GM23338 (cell line): ENCODE results near the gene PRPH. TPM values are rescaled to one million over a fixed set of nuclear protein-coding genes. Genes with fewer than 3 reads are reported as not detected.
"Not testable (repeated sequence)": the region's sequence is repeated elsewhere in the genome, so short reads cannot be mapped to it uniquely, and the experiment has no call there.

Source experiments
- ATAC-seq: fragments of 200-7000 bp; cut with Tn5 transposase; 3 replicates; pipeline ENCODE4 v1.9.1; 2020
- DNase-seq: peaks from one replicate; pipeline ENCODE4 v3.0.0-alpha.2; 2015; ENCODE audit warnings: low spot score
- H2AFZ ChIP-seq: fragments of 200-600 bp; sonication (generic); 2 replicates; pipeline ENCODE4 v1.8.0; 2016; ENCODE audit warnings: antibody characterized with exemption, mild to moderate bottlenecking, moderate library complexity
- H3F3A ChIP-seq: fragments of 200-600 bp; sonication (generic); replicated peaks from 2 replicates; pipeline ENCODE4 v1.8.0; 2017; ENCODE audit warnings: antibody characterized with exemption, mixed run types, low read depth
- H3K27ac ChIP-seq: fragments of 200-600 bp; sonication (generic); 2 replicates; pipeline ENCODE4 v1.6.1; 2016; ENCODE audit warnings: low read depth
- H3K27me3 ChIP-seq: fragments of 200-600 bp; sonication (generic); 2 replicates; pipeline ENCODE4 v1.8.0; 2016; ENCODE audit warnings: mild to moderate bottlenecking, mixed run types, moderate library complexity; ENCODE audit not compliant: insufficient read depth
- H3K36me3 ChIP-seq: fragments of 200-600 bp; sonication (generic); 2 replicates; pipeline ENCODE4 v1.8.0; 2016; ENCODE audit warnings: mild to moderate bottlenecking; ENCODE audit not compliant: insufficient read depth
- H3K4me1 ChIP-seq: fragments of 200-600 bp; sonication (generic); 2 replicates; pipeline ENCODE4 v1.8.0; 2016; ENCODE audit warnings: mild to moderate bottlenecking, moderate library complexity; ENCODE audit not compliant: insufficient read depth
- H3K4me2 ChIP-seq: fragments of 200-600 bp; sonication (generic); 2 replicates; pipeline ENCODE4 v1.7.1; 2017; ENCODE audit warnings: mixed run types
- H3K4me3 ChIP-seq: fragments of 200-600 bp; sonication (generic); 2 replicates; pipeline ENCODE4 v1.6.1; 2016; ENCODE audit warnings: mixed run types
- H3K79me2 ChIP-seq: fragments of 200-600 bp; sonication (generic); replicated peaks from 2 replicates; pipeline ENCODE4 v1.8.0; 2017; ENCODE audit warnings: mild to moderate bottlenecking; ENCODE audit not compliant: insufficient read depth
- H3K9me2 ChIP-seq: fragments of 200-600 bp; sonication (generic); 2 replicates; pipeline ENCODE4 v1.8.0; 2017; ENCODE audit not compliant: insufficient read depth
- H4K20me1 ChIP-seq: fragments of 200-600 bp; sonication (generic); replicated peaks from 2 replicates; pipeline ENCODE4 v1.8.0; 2017; ENCODE audit warnings: mild to moderate bottlenecking; ENCODE audit not compliant: insufficient read depth
- H3K27ac Mint-ChIP-seq: 2 replicates; pipeline ENCODE4 v1.8.0; 2020; ENCODE audit warnings: inconsistent platforms, mild to moderate bottlenecking, moderate library complexity, mixed read lengths
- H3K27me3 Mint-ChIP-seq: 3 replicates; pipeline ENCODE4 v1.8.0; 2022; ENCODE audit warnings: low read depth, mild to moderate bottlenecking, moderate library complexity, mixed read lengths, inconsistent platforms; ENCODE audit not compliant: insufficient read depth, poor library complexity
- H3K36me3 Mint-ChIP-seq: 3 replicates; pipeline ENCODE4 v1.8.0; 2021; ENCODE audit warnings: low read depth, mild to moderate bottlenecking, inconsistent platforms, moderate library complexity, mixed read lengths
- H3K4me1 Mint-ChIP-seq: 3 replicates; pipeline ENCODE4 v1.8.0; 2020; ENCODE audit warnings: mild to moderate bottlenecking, inconsistent platforms, mixed read lengths
- H3K4me3 Mint-ChIP-seq: 3 replicates; pipeline ENCODE4 v1.8.0; 2021; ENCODE audit warnings: moderate library complexity, mild to moderate bottlenecking, inconsistent platforms, mixed read lengths
- H3K9me3 Mint-ChIP-seq: 3 replicates; pipeline ENCODE4 v1.8.0; 2020; ENCODE audit warnings: moderate library complexity, mild to moderate bottlenecking, inconsistent platforms, mixed read lengths
- CREB1 ChIP-seq: fragments of 250-450 bp; sonication (Bioruptor Pico); IDR thresholded peaks from 2 replicates; pipeline ENCODE4 v1.5.0; 2020; ENCODE audit warnings: low read depth, mild to moderate bottlenecking, moderate library complexity
- EZH2 ChIP-seq: fragments of 200-600 bp; sonication (generic); IDR thresholded peaks from one replicate; pipeline ENCODE4 v1.8.0; 2017; ENCODE audit warnings: antibody characterized with exemption, mild to moderate bottlenecking, low read depth; ENCODE audit not compliant: unreplicated experiment
- EZH2phosphoT487 ChIP-seq: fragments of 200-600 bp; sonication (generic); IDR thresholded peaks from one replicate; pipeline ENCODE4 v1.8.1; 2018; ENCODE audit warnings: antibody characterized with exemption; ENCODE audit not compliant: unreplicated experiment
- NANOG ChIP-seq: IDR thresholded peaks from 2 replicates; pipeline ENCODE4 v1.6.1; 2016; ENCODE audit warnings: antibody characterized with exemption, borderline replicate concordance
- POLR2AphosphoS5 ChIP-seq: IDR thresholded peaks from 2 replicates; pipeline ENCODE4 v1.6.1; 2016; ENCODE audit warnings: antibody characterized with exemption, low read depth
- STAT1 ChIP-seq: IDR thresholded peaks from one replicate; pipeline ENCODE4 v1.6.1; 2016; ENCODE audit warnings: antibody characterized with exemption; ENCODE audit not compliant: unreplicated experiment
- ZNF331 ChIP-seq: fragments of 250-450 bp; sonication (Bioruptor Pico); IDR thresholded peaks from 2 replicates; pipeline ENCODE4 v1.5.0; 2020; ENCODE audit warnings: low read depth, mild to moderate bottlenecking, moderate library complexity
- polyA plus RNA-seq: library from polyadenylated mRNA; unstranded; fragments of >200 nt; fragmentation: Nextera tagmentation; extraction: Ambion mirVana; gene quantifications from 2 replicates; pipeline ENCODE4 v1.2.1, GENCODE V29; 2016
- total RNA-seq: library from RNA; depleted of rRNA; stranded (reverse); fragments of >200 nt; shearing (Covaris generic); gene quantifications from 2 replicates; pipeline ENCODE4 v1.2.3, GENCODE V29; 2014
- TF ChIP-seq, protein P1 (sequence below), 2 experiments: fragments of 200-600 bp in 1 of 2; sonication (generic) in 1 of 2; conservative IDR thresholded peaks; 2 replicates each; pipeline versions ENCODE4 v1.5.1 to v1.6.1; 2016 to 2017; ENCODE audit warnings: antibody characterized with exemption in 2 of 2, low read depth in 2 of 2, mild to moderate bottlenecking in 2 of 2, moderate library complexity in 1 of 2
- TF ChIP-seq, protein P2 (sequence below): fragments of 250-450 bp; sonication (Bioruptor Pico); IDR thresholded peaks from 2 replicates; pipeline ENCODE4 v1.5.0; 2020; ENCODE audit warnings: mild to moderate bottlenecking, moderate library complexity
- TF ChIP-seq, protein P3 (sequence below): IDR thresholded peaks from 2 replicates; pipeline ENCODE4 v1.6.1; 2016; ENCODE audit warnings: antibody characterized with exemption

The PRPH gene
- total and polyA plus RNA-seq, 2 experiments from 2014 or later, result 0.24 to 0.36 TPM

- H3K4me1 ChIP-seq, result no peaks in the 10 kb centered on the region
- Mint-ChIP-seq H3K27me3 (peaks cover 6% of the 10 kb centered on the region), H3K9me3 (no peaks in the 10 kb centered on the region; the same call in 2 of the 3 replicates), H3K36me3 (no peaks in the 10 kb centered on the region), H3K4me1 (no peaks in the 10 kb centered on the region), H3K4me3 (no peak overlapping the region), H3K27ac (no peak overlapping the region)
- H3K4me3 ChIP-seq, result no peak overlapping the region
- no peak overlapping the region for H3K27ac ChIP-seq
- no peaks in the 10 kb centered on the region for H3F3A ChIP-seq
- H3K36me3 ChIP-seq, result no peaks in the 10 kb centered on the region
- no peaks in the 10 kb centered on the region for H3K9me2 ChIP-seq
- TF ChIP-seq EZH2 (no peak), ZNF331 (no peak), STAT1 (no peak), POLR2AphosphoS5 (no peak), CREB1 (CRISPR knock-in tag) (no peak), NANOG (no peak), EZH2phosphoT487 (no peak)
- TF ChIP-seq, protein P1, sequence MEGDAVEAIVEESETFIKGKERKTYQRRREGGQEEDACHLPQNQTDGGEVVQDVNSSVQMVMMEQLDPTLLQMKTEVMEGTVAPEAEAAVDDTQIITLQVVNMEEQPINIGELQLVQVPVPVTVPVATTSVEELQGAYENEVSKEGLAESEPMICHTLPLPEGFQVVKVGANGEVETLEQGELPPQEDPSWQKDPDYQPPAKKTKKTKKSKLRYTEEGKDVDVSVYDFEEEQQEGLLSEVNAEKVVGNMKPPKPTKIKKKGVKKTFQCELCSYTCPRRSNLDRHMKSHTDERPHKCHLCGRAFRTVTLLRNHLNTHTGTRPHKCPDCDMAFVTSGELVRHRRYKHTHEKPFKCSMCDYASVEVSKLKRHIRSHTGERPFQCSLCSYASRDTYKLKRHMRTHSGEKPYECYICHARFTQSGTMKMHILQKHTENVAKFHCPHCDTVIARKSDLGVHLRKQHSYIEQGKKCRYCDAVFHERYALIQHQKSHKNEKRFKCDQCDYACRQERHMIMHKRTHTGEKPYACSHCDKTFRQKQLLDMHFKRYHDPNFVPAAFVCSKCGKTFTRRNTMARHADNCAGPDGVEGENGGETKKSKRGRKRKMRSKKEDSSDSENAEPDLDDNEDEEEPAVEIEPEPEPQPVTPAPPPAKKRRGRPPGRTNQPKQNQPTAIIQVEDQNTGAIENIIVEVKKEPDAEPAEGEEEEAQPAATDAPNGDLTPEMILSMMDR (conservative IDR thresholded peaks at IDR 0.05; ENCODE audit: low read depth in 2 of 2), result no peak
- TF ChIP-seq, protein P2, sequence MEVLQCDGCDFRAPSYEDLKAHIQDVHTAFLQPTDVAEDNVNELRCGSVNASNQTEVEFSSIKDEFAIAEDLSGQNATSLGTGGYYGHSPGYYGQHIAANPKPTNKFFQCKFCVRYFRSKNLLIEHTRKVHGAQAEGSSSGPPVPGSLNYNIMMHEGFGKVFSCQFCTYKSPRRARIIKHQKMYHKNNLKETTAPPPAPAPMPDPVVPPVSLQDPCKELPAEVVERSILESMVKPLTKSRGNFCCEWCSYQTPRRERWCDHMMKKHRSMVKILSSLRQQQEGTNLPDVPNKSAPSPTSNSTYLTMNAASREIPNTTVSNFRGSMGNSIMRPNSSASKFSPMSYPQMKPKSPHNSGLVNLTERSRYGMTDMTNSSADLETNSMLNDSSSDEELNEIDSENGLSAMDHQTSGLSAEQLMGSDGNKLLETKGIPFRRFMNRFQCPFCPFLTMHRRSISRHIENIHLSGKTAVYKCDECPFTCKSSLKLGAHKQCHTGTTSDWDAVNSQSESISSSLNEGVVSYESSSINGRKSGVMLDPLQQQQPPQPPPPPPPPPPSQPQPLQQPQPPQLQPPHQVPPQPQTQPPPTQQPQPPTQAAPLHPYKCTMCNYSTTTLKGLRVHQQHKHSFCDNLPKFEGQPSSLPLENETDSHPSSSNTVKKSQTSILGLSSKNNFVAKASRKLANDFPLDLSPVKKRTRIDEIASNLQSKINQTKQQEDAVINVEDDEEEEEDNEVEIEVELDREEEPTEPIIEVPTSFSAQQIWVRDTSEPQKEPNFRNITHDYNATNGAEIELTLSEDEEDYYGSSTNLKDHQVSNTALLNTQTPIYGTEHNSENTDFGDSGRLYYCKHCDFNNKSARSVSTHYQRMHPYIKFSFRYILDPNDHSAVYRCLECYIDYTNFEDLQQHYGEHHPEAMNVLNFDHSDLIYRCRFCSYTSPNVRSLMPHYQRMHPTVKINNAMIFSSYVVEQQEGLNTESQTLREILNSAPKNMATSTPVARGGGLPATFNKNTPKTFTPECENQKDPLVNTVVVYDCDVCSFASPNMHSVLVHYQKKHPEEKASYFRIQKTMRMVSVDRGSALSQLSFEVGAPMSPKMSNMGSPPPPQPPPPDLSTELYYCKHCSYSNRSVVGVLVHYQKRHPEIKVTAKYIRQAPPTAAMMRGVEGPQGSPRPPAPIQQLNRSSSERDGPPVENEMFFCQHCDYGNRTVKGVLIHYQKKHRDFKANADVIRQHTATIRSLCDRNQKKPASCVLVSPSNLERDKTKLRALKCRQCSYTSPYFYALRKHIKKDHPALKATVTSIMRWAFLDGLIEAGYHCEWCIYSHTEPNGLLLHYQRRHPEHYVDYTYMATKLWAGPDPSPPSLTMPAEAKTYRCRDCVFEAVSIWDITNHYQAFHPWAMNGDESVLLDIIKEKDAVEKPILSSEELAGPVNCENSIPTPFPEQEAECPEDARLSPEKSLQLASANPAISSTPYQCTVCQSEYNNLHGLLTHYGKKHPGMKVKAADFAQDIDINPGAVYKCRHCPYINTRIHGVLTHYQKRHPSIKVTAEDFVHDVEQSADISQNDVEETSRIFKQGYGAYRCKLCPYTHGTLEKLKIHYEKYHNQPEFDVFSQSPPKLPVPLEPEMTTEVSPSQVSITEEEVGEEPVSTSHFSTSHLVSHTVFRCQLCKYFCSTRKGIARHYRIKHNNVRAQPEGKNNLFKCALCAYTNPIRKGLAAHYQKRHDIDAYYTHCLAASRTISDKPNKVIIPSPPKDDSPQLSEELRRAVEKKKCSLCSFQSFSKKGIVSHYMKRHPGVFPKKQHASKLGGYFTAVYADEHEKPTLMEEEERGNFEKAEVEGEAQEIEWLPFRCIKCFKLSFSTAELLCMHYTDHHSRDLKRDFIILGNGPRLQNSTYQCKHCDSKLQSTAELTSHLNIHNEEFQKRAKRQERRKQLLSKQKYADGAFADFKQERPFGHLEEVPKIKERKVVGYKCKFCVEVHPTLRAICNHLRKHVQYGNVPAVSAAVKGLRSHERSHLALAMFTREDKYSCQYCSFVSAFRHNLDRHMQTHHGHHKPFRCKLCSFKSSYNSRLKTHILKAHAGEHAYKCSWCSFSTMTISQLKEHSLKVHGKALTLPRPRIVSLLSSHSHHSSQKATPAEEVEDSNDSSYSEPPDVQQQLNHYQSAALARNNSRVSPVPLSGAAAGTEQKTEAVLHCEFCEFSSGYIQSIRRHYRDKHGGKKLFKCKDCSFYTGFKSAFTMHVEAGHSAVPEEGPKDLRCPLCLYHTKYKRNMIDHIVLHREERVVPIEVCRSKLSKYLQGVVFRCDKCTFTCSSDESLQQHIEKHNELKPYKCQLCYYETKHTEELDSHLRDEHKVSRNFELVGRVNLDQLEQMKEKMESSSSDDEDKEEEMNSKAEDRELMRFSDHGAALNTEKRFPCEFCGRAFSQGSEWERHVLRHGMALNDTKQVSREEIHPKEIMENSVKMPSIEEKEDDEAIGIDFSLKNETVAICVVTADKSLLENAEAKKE (CRISPR knock-in tag), result no peak
- TF ChIP-seq, protein P3, sequence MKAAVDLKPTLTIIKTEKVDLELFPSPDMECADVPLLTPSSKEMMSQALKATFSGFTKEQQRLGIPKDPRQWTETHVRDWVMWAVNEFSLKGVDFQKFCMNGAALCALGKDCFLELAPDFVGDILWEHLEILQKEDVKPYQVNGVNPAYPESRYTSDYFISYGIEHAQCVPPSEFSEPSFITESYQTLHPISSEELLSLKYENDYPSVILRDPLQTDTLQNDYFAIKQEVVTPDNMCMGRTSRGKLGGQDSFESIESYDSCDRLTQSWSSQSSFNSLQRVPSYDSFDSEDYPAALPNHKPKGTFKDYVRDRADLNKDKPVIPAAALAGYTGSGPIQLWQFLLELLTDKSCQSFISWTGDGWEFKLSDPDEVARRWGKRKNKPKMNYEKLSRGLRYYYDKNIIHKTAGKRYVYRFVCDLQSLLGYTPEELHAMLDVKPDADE, result no peak
- H3K79me2 ChIP-seq, result no peaks in the 10 kb centered on the region
- H3K27me3 ChIP-seq, result 0 out of 2 replicates have a peak, but pooled peaks cover 5% of the 10 kb centered on the region
- no peak for DNase-seq
- ATAC-seq, result no peak
- H2AFZ ChIP-seq, result no peak overlapping the region
- H4K20me1 ChIP-seq, result no peaks in the 10 kb centered on the region
- no peak overlapping the region for H3K4me2 ChIP-seq
Measured at GRCh38 chr12:49314811-49315210, 19.9 kb downstream of the PRPH start.

DNA sequence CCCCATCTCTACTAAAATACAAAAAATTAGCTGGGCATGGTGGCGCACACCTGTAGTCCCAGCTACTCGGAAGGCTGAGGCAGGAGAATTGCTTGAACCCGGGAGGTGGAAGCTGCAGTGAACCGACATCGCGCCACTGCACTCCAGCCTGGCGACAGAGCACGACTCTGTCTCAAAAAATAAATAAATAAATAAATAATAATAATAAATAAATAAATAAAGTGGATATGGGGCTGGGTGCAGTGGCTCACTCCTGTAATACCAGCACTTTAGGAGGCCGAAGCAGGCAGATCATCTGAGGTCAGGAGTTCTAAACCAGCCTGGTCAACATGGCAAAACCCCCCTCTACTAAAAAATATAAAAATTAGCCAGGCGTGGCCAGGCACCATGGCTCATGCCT, 22.2 kb downstream of the PRPH start:
- H3K4me1 ChIP-seq, H3K36me3 ChIP-seq, H3K9me2 ChIP-seq, H3F3A ChIP-seq, H3K27ac ChIP-seq, H3K27me3 ChIP-seq, DNase-seq, H3K9me3 Mint-ChIP-seq, H3K4me2 ChIP-seq, H3K36me3 Mint-ChIP-seq, H3K79me2 ChIP-seq, H3K4me1 Mint-ChIP-seq, ATAC-seq, H3K4me3 ChIP-seq, H3K27ac Mint-ChIP-seq, H4K20me1 ChIP-seq, H3K27me3 Mint-ChIP-seq, H2AFZ ChIP-seq, H3K4me3 Mint-ChIP-seq: not testable (repeated sequence)
